Calu3 (cell line): ENCODE results near the gene ABCA2. TPM values are rescaled to one million over a fixed set of nuclear protein-coding genes. Genes with fewer than 3 reads are reported as not detected.

Experiments used
- BruUV-seq: library from RNA; stranded (reverse); fragments of 400-500 nt; replicated peaks from 2 replicates; lab custom pipeline; 2021; lab: Mats Ljungman, UMichigan
- CTCF ChIA-PET: fragments of 300-600 bp; sonication (Branson Sonifier 250); formaldehyde crosslinking; loops from one replicate; lab custom pipeline; 2022; ENCODE audit warnings: antibody characterized with exemption; lab: Charles Lee
- DNase-seq: peaks from one replicate; pipeline ENCODE4 v3.0.0; 2022
- H3K27ac Mint-ChIP-seq: one replicate; pipeline ENCODE4 v1.8.0; 2022; ENCODE audit warnings: mixed read lengths; ENCODE audit not compliant: unreplicated experiment
- H3K27me3 Mint-ChIP-seq: one replicate; pipeline ENCODE4 v1.8.0; 2022; ENCODE audit warnings: mixed read lengths; ENCODE audit not compliant: unreplicated experiment
- H3K36me3 Mint-ChIP-seq: one replicate; pipeline ENCODE4 v1.8.0; 2022; ENCODE audit warnings: mild to moderate bottlenecking, moderate library complexity, mixed read lengths; ENCODE audit not compliant: insufficient read depth, unreplicated experiment
- H3K4me1 Mint-ChIP-seq: one replicate; pipeline ENCODE4 v1.8.0; 2022; ENCODE audit warnings: mild to moderate bottlenecking, low read depth, mixed read lengths; ENCODE audit not compliant: unreplicated experiment
- H3K4me3 Mint-ChIP-seq: one replicate; pipeline ENCODE4 v1.8.0; 2022; ENCODE audit warnings: mild to moderate bottlenecking, low read depth, moderate library complexity, mixed read lengths; ENCODE audit not compliant: unreplicated experiment
- H3K9me3 Mint-ChIP-seq: one replicate; pipeline ENCODE4 v1.8.0; 2022; ENCODE audit warnings: low read depth, mixed read lengths; ENCODE audit not compliant: unreplicated experiment
- CTCF ChIP-seq: fragments of 200-600 bp; IDR thresholded peaks from one replicate; pipeline ENCODE4 v1.8.0; 2022; ENCODE audit warnings: antibody characterized with exemption; ENCODE audit not compliant: unreplicated experiment
- intact Hi-C: fragments of 100-400 bp; cut with micrococcal nuclease; formaldehyde crosslinking; loops from one replicate; pipeline ENCODE4 v1.10.0; 2022; ENCODE audit not compliant: unreplicated experiment
- total RNA-seq: library from RNA; stranded (reverse); gene quantifications from 2 replicates; pipeline ENCODE4 v1.2.3, GENCODE V29; 2022

The ABCA2 gene
- total RNA-seq, 1 experiment from 2014 or later, result 47.6 TPM

GRCh38 chr9:136968333-136969127 lies 59.5 kb downstream of the ABCA2 start:
- intact Hi-C loops, result no loop called here
- H3K27me3 Mint-ChIP-seq, result no peaks in the 10 kb centered on the region
- no peak for TF ChIP-seq CTCF
- no peak for DNase-seq
- CTCF ChIA-PET, result interaction anchor here (0.6 kb wide), 1 partner anchor 53 kb away, joined by 8 read pairs; no protein-coding TSS in a partner anchor
- H3K9me3 Mint-ChIP-seq, result no peaks in the 10 kb centered on the region
- no TSS peak for BruUV-seq
- H3K36me3 Mint-ChIP-seq, result peaks cover 8% of the 10 kb centered on the region
- no peak overlapping the region for H3K4me3 Mint-ChIP-seq
- H3K27ac Mint-ChIP-seq, result no peak overlapping the region
- no peaks in the 10 kb centered on the region for H3K4me1 Mint-ChIP-seq

DNA sequence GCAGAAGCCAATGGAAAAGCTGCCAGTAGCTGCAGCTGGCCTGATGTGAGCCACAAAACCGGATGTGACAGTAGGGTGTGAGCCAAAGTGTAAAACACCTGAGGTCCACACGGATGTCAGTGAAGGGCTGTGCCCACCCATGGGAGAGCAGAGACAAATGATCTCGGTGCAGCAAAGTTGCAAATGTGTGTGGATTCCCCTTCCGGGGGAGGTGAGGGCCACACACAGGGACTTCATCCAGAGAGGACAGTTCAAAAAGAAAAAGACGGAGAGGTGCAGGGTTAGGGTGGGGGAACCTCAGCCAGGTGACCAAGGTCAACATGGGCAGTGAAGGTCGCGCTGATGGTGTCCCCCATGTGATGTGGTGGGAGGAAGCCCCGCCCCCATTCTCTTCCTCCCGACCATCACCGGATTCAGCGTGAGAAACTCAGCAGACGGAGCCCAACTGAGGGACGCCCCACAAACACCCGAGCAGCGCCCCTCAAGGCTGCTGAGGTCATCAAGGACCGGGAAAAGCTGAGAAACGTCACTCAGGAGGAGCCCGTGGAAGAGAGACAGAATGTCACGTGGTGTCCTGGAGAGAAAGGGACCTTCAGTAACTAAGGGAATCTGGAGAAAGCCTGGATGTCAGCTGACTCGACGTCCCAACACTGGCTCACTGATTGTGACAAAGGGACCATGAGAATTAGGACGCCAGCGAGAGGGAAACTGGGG lies 62.1 kb downstream of the ABCA2 start:
- Mint-ChIP-seq H3K4me3 (no peak overlapping the region), H3K9me3 (no peaks in the 10 kb centered on the region), H3K27ac (no peak overlapping the region), H3K36me3 (peaks cover 11% of the 10 kb centered on the region), H3K4me1 (no peaks in the 10 kb centered on the region), H3K27me3 (no peaks in the 10 kb centered on the region)
- CTCF ChIA-PET, result interaction anchor here (0.6 to 1.1 kb wide), 2 partner anchors 18 to 64 kb away, joined by 3 to 4 read pairs; no protein-coding TSS in a partner anchor
- DNase-seq, result no peak
- no TSS peak for BruUV-seq
- intact Hi-C loops, result no loop called here
- TF ChIP-seq CTCF, result no peak

- no peak overlapping the region for H3K4me3 Mint-ChIP-seq
- H3K36me3 Mint-ChIP-seq, result peaks cover 11% of the 10 kb centered on the region
- no peaks in the 10 kb centered on the region for H3K9me3 Mint-ChIP-seq
- TF ChIP-seq CTCF, result no peak
- no peak overlapping the region for H3K27ac Mint-ChIP-seq
- intact Hi-C loops, result no loop called here
- no peaks in the 10 kb centered on the region for H3K4me1 Mint-ChIP-seq
- CTCF ChIA-PET, result interaction anchor here (1.1 kb wide), 1 partner anchor 17 kb away, joined by 3 read pairs; no protein-coding TSS in a partner anchor
- H3K27me3 Mint-ChIP-seq, result no peaks in the 10 kb centered on the region
- BruUV-seq, result no TSS peak
- DNase-seq, result no peak
These were observed 63.1 kb downstream of the ABCA2 start for GRCh38 chr9:136964833-136965422.

- no peaks in the 10 kb centered on the region for H3K9me3 Mint-ChIP-seq
- intact Hi-C loops, result no loop called here
- H3K4me3 Mint-ChIP-seq, result no peak overlapping the region
- no peaks in the 10 kb centered on the region for H3K4me1 Mint-ChIP-seq
- no peak overlapping the region for H3K27ac Mint-ChIP-seq
- peak; percentile 51 for DNase-seq
- BruUV-seq, result no TSS peak
- H3K27me3 Mint-ChIP-seq, result no peaks in the 10 kb centered on the region
- peaks cover 11% of the 10 kb centered on the region for H3K36me3 Mint-ChIP-seq
- CTCF ChIA-PET, result no interaction called here
- no peak for TF ChIP-seq CTCF
These were observed 63.8 kb downstream of the ABCA2 start for GRCh38 chr9:136964171-136964689.
